OCI-LY1 (cell line): Measurements from ENCODE around the gene SEMG2.

ENCODE experiments used
- EZH2 ChIP-seq: fragments of 200-600 bp; sonication (generic), shearing (Covaris generic); IDR thresholded peaks from 2 replicates; pipeline ENCODE4 v1.8.0; 2017; ENCODE audit warnings: borderline replicate concordance, mixed run types, mild to moderate bottlenecking, antibody characterized with exemption, low read length, moderate library complexity, mixed read lengths
- TF ChIP-seq, protein P1 (sequence below): fragments of 200-600 bp; sonication (generic), shearing (Covaris generic); IDR thresholded peaks from 2 replicates; pipeline ENCODE4 v1.5.1; 2017; ENCODE audit warnings: mild to moderate bottlenecking, antibody characterized with exemption, low read length, moderate library complexity, mixed read lengths

DNA sequence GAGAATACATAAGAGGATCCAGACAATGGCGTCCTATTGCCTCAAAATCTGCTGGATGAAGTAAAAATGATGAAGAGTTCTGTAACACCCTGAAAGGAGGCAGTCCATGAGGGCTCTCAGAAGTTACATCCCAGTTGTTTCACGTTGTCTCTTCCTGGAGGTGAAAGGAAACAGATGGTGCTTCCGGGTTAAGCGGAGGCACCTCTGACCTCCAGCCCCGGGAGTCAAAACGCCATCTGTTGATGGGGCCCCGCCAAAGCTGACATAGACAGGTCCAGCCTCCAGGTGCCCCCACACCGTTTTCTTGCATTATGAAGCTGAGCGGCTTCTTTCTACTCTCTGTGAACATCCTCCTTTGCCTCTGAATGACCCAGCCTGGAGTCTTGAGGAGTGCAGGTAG is 9.5 kb downstream of the SEMG2 start:
- TF ChIP-seq, protein P1, sequence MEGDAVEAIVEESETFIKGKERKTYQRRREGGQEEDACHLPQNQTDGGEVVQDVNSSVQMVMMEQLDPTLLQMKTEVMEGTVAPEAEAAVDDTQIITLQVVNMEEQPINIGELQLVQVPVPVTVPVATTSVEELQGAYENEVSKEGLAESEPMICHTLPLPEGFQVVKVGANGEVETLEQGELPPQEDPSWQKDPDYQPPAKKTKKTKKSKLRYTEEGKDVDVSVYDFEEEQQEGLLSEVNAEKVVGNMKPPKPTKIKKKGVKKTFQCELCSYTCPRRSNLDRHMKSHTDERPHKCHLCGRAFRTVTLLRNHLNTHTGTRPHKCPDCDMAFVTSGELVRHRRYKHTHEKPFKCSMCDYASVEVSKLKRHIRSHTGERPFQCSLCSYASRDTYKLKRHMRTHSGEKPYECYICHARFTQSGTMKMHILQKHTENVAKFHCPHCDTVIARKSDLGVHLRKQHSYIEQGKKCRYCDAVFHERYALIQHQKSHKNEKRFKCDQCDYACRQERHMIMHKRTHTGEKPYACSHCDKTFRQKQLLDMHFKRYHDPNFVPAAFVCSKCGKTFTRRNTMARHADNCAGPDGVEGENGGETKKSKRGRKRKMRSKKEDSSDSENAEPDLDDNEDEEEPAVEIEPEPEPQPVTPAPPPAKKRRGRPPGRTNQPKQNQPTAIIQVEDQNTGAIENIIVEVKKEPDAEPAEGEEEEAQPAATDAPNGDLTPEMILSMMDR: no peak
- TF ChIP-seq EZH2: no peak
